CD4-positive, alpha-beta T cell treated with Interleukin-15 for 1 hour (primary cell): Measurements from ENCODE around the gene RCOR2.
A peak's percentile ranks its signal among the peaks of the same experiment; 100 is the strongest.
"Not testable (repeated sequence)": the region's sequence is repeated elsewhere in the genome, so short reads cannot be mapped to it uniquely, and the experiment has no call there.

ENCODE experiments used
- DNase-seq: peaks from one replicate; pipeline ENCODE4 v3.0.0-alpha.2; 2020

The RCOR2 gene

DNA sequence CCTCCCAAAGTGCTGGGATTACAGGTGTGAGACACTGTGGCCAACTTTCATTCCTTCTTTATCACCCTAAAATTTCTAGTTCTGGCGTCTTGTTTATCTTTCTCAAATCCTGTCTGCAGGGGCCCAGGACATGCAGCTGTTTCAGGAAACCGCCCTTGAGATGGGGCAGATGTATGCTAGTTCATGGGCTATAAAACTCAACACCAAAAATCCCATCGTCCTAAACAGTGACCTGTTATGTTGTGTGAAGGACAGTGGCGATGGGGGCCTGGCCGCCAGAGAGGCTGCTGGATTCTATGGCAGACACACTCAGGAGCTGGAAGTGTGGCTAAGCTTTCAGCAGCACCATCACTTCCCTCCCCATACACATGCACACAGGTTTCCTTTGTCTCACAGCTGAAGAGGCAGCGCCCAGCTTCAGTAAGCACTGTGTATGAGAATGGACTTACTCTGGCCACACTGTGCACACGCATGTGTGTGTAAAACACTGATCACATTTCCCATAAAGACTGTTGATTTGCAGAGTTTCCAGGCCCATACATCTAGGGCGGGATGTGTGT is 41.4 kb downstream of the RCOR2 start:
- no peak for DNase-seq

DNA sequence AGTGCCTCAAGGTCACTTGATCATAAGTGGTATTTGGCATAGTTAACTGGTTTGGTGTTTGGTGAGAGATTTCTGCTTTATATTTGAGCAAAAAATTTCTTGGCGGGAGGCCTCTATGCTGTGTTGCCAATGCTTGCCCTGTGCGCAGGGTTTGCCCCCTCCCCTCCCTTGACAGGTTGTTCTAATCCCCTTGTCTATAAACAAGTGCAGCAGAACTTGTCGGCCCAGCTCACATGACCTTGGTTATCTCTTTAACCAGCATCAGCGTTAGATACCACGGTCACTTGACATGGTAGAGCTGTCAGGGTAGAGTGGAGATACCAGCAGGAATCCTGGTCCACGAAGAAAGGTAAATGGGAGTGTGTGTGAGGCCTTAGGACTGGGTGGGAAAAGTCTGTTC is 42.5 kb downstream of the RCOR2 start:
- no peak for DNase-seq

DNA sequence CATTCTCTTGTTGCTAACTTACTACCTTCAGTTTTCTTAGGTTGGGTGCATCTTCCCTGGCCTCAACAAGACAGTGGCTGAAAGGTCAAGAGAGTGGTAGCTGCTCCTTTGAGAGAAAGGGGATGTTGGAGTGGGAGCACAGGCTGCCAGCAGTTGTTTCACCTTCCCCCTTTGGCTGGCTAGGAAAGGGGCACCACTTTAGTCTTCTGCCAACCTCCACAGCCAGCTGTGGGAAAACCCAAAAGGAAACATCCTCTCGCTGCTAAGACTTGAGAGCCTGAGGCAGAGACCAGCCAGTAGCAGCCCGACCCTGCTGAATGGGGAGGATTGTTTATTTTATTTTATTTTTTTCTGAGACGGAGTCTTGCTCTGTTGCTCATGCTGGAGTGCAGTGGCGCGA is 43.7 kb downstream of the RCOR2 start:
- no peak for DNase-seq

DNA sequence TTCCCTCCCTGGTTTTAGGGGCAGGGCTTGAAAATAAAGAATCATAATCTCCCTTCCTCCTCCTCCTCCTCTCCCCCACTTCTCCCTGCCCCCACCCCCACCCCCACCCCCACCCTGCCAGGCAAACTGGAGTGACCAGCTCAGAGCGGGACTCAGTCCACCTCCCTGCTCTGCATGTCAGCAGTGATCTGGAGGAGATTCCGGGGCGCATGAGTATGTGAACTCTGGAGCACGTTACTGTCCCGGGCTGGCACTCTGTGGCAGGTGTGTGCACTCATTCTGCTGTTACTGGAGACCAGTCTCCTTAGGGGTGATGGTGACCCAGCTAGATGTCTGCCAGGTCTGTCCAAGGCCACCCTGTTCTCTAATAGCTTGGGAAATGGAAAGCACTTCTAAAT is 44.2 kb downstream of the RCOR2 start:
- DNase-seq = no peak

DNA sequence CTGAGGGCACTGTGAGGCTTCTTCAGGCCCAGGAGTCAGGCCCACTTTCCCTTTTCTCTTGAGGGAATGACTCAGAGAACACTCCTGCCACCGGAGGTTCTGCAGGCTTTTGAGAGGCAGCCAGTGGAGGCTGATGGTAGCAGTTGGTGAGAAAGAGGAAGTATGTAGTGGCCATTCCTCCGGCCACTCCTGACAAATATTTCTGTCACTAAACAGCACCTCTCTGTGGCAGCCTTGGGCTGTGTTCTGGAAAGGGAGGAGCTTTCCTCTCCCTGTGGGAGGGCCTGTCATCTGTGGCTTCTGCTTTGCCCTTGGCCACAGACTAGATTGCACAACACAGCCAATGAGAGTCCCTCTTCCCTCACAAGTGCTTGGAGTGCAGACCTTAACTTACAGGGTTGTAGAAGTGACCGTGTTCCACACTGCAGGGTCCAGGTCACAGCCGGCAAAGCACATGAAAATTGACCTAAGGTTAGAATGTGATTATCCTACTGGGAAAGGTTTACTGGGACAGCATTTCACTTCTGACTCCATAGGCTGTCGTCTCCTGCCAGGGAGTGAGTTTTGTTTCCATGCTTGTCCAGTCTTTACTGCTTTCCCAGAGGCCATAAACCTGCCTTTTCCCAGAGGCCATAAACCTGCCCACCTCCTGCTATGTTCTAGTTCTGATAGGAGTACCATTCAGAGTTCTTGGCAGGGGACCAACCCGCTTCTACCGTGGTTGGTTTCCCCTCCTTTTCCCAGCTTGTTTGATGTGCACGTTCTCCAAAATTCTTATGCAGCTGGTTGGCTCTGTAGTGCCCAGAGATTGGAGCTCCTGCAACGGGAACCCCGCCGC is 44.8 kb downstream of the RCOR2 start:
- DNase-seq = peak; percentile 84

DNA sequence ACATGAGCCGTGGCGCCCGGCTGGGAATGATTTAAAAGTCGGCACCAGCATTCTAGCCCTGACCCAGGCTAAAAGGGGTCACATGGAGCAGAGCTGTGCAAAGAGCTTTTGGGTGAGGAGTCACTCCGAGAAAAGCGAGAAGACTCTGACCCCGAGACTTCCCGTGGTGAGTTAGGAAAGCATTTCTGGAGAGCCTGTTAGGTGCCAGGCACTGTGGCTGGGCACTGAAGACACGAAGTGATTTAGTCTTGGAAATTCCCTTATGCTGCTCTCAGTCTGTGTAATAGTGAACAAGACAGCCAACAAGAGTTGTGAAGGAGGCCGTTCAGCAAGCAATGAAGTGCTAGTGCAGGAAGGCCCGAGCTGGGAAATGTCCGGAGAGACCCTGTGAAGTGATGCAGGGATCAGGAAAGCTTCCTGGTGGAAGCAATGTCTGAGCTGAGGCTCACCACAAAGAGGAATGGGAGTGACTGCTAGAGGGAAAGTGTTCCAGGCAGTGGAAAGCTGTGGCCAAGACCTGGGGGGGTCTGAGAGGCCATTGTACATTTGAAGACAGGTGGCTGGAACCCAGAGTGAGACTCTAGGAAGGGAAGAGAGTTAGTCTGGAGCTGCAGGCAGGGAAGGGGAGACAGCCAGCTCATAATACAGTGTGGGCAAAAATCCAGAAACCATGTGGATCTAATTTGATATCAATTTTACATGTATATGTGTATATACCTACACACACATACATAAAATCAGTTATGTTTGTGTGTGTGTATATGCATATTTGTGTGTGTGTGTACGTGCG is 46.4 kb downstream of the RCOR2 start:
- no peak for DNase-seq

DNA sequence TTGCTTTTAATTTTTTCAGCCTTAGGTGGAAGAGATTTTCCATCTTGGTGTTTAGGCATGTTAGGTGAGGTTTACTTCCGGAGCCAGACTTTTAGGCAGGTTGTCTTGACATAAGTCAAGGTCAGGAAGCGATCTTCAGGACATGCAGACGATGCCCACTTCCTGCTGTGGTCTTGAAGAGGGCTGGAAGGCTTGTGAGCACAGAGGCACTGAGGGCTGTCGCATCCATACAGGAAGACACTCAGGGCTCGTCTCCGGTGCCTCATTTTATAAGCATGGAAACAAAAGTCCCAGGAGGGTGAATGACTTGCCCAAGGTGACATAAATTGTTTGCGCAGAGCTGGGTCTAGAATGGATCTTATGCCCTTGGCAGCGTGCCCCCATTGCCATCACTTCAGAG is 47.3 kb downstream of the RCOR2 start:
- peak; percentile 41 for DNase-seq

DNA sequence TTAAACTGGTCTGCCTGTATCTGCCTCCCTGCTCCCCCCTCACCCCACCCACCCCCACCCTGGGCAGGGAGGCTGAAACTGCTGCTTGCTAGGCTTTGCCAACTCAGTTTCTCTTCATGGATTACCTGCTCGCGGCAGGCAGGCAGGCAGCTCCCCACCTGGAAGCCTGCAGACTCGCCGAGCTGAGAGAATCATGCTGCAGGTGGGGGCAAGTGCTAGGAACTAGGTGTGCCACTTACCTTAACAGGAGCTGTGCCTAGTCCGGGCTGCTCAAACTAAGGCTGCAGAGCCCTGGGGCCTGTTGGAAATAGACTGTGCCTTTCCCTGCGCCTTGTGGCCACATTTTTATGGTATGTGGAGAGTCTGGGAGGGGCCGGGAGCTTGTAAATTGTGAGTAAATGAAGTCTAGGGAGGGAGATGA is 47.8 kb downstream of the RCOR2 start:
- no peak for DNase-seq

DNA sequence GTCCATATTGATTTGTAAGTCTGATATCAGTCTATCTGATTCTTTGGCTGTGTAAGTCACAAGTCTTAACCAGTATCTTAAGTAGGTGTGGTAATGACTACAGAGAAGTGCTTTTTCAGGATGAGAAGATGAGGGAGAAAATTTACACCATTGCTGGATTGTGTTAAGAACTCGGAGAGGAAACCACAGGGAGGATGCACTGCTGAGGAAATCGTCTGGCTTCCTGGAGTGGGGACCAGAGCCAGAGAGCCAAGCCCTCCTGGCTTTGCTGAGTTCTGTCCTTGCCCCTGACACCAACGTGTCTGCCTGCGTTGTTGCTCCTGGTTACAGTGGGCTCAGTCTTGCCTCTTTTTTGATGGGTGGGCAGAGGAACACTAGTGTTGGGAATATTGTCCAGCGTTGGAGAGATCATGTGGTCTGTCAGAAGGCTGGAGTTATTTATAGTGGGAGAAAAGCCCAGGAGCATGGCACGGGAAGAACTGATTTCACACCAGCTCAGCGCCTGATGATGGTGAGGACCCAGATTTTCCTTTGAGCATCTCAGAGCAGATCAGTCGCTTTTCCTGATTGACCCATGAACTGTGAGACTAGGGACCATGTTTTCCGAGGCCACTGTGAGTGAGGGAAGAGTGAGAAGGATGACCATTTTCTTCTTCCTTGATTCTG is 48.4 kb downstream of the RCOR2 start:
- no peak for DNase-seq

DNA sequence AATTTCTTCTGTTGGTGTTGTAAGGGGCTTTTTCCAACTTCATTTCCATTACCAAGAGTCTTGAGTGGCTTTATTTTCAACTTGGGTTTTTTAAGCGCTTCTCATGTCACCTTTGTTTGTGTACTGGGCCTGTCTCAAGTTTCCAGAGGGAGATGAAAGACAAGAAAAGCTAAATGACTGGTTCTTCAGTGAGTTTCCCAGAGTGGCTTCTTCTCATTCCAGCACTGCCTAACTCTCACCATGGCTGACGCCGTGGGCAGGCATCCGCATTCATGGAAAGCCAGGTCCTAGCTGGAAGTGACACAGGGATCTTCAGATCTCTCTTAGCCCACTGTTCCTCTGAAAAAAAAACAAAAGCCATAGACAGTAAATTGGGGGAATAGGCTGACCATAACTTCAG is 49.5 kb downstream of the RCOR2 start:
- DNase-seq = no peak

DNA sequence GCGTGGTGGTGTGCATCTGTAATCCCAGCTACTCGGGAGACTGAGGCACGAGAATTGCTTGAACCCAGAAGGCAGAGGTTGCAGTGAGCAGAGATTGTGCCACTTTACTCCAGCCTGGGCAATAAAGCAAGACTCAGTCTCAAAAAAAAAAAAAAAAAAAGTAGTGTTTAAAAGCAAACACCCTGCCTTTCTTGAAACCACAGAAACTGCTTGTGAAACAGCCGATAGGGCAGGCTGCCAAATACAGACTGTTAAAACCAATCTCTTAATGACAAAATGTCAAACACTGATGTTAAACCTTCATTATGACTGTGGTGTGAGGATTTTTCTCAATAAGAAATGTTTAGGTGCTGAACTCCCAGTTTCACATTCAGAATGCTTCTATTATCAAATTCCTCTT is 50.8 kb downstream of the RCOR2 start:
- DNase-seq = peak; percentile 71

DNA sequence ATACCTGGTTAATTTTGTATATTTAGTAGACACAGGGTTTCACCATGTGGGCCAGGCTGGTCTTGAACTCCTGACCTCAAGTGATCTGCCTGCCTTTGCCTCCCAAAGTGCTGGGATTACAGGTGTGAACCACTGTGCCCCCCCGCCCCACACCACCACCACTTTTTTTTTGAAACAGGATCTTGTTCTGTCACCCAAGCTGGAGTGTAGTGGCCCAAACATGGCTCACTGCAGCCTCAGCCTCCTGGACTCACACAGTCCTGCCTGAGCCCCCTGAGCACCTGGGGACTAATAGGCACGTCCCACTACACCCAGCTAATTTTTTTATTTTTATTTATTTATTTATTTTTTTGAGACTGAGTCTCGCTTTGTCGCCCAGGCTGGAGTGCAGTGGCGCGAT is 53.3 kb downstream of the RCOR2 start:
- DNase-seq = not testable (repeated sequence)

DNA sequence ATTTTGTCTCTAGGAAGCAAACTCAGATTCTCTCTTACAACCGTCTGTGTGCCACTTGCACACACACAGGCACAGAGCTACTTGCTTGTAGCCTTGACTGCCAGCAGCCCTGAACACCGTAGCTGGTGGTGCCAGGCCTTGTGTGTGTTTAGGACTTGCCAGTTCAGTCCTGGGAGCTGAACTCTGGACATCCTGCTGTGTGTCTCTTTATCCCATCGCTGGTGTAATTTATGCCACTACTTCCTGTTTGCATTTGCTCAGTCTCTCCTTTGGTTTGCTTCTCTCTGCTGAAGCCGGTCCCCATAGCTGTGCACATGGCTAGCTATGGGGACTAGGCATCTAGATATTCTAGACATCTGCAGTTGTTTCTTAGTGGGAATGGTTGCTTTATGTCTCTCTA is 54.0 kb downstream of the RCOR2 start:
- DNase-seq = no peak
